Spinal cord (tissue), 10 donors: ENCODE measurements around the gene NEDD4L. TPM values are rescaled to one million over a fixed set of nuclear protein-coding genes. Genes with fewer than 3 reads are reported as not detected.
A peak's percentile ranks its signal among the peaks of the same experiment; 100 is the strongest.

Experiments used
- DNase-seq, 6 donors: peaks; one replicate each; pipeline versions ENCODE4 v3.0.0 to v3.0.0-alpha.2; 2013 to 2015; ENCODE audit warnings: low spot score in 6 of 6, low read depth in 4 of 6
- H3K27ac ChIP-seq: one replicate; pipeline ENCODE4 v1.5.1; 2013; ENCODE audit warnings: low read depth, low read length, control low read depth
- H3K27me3 ChIP-seq: one replicate; pipeline ENCODE4 v1.6.1; 2013; ENCODE audit warnings: low read length; ENCODE audit not compliant: control insufficient read depth, insufficient read depth
- H3K36me3 ChIP-seq: one replicate; pipeline ENCODE4 v1.6.1; 2013; ENCODE audit warnings: low read length; ENCODE audit not compliant: control insufficient read depth, insufficient read depth
- H3K4me1 ChIP-seq: one replicate; pipeline ENCODE4 v1.6.1; 2013; ENCODE audit warnings: low read length; ENCODE audit not compliant: control insufficient read depth, insufficient read depth
- H3K4me3 ChIP-seq: one replicate; pipeline ENCODE4 v1.5.1; 2013; ENCODE audit warnings: low read depth, low read length, control low read depth
- H3K9me3 ChIP-seq: one replicate; pipeline ENCODE4 v1.6.1; 2013; ENCODE audit warnings: low read length; ENCODE audit not compliant: control insufficient read depth, insufficient read depth
- WGBS: methylation state at CpG from one replicate; pipeline ENCODE4 v1.1.5; 2013; ENCODE audit warnings: missing lambda C conversion rate; ENCODE audit not compliant: insufficient coverage; 5-methylcytosine and 5-hydroxymethylcytosine counted together
- polyA plus RNA-seq, 2 donors: library from polyadenylated mRNA; unstranded; fragments of 120-200 nt; gene quantifications; one replicate each; pipeline ENCODE4 v1.2.1, GENCODE V29; 2013; ENCODE audit not compliant: insufficient read length in 2 of 2
- total RNA-seq, 2 donors: library from RNA; depleted of rRNA in 1 of 2; stranded (reverse); fragments of 120-200 nt in 1 of 2; fragments of >200 nt in 1 of 2; gene quantifications; one replicate each; pipeline versions ENCODE4 v1.2.3 to v1.2.4, GENCODE V29; 2013 to 2014
- donor health status: healthy.

The NEDD4L gene
- total and polyA plus RNA-seq, 4 donors, result 33.8 to 51.7 (median 49.7) TPM

DNA sequence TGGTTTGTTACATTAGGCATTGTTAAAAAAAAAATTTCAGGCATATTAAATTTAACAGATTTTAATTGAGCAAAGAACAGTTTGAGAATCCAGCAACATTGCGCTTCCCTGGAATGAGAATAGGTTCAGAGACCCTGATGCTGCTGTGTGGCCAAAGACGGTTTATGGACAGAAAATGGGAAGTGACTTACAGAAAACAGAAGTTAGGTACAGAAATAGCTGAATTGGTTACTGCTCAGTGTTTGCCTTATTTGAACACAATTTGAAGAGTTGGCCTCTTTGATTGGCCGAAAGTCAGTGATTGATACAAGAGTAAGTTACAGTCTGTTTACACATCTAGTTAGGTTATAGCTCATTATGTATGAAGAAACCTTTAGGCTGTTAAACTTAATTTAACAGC, 6.0 kb upstream of the NEDD4L start:
- H3K27ac ChIP-seq, result no peak overlapping the region
- no peaks in the 10 kb centered on the region for H3K9me3 ChIP-seq
- DNase-seq, result no peak
- H3K36me3 ChIP-seq, result no peaks in the 10 kb centered on the region
- H3K27me3 ChIP-seq, result no peaks in the 10 kb centered on the region
- 92% methylated on average over 3 of the region's 3 CpGs for WGBS
- H3K4me1 ChIP-seq, result no peaks in the 10 kb centered on the region
- no peak overlapping the region for H3K4me3 ChIP-seq

DNA sequence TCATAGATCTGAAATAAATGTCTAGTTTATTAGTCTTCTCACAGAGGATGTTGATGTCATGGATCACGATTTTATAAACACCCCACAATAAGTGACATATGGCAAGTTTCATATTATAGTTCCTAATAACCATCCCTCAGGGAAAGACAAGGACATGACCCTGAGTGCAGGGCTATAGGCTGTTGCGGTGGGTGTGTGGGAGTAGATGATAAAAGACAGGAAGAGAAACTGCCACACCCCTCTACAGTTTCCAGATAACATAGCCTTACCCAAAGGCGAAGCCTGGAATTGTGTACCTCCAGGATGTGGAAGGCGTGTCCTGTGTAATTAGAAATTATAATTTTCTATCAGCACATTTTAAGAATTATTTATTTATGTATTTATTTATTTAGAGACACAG, 2.4 kb upstream of the NEDD4L start:
- no peak for DNase-seq
- WGBS, result no CpG with 5 or more reads among the region's 4 CpGs
- Histone ChIP-seq H3K36me3 (no peaks in the 10 kb centered on the region), H3K9me3 (no peaks in the 10 kb centered on the region), H3K4me1 (peaks cover 8% of the 10 kb centered on the region), H3K4me3 (no peak overlapping the region), H3K27me3 (peaks cover 4% of the 10 kb centered on the region), H3K27ac (no peak overlapping the region)

DNA sequence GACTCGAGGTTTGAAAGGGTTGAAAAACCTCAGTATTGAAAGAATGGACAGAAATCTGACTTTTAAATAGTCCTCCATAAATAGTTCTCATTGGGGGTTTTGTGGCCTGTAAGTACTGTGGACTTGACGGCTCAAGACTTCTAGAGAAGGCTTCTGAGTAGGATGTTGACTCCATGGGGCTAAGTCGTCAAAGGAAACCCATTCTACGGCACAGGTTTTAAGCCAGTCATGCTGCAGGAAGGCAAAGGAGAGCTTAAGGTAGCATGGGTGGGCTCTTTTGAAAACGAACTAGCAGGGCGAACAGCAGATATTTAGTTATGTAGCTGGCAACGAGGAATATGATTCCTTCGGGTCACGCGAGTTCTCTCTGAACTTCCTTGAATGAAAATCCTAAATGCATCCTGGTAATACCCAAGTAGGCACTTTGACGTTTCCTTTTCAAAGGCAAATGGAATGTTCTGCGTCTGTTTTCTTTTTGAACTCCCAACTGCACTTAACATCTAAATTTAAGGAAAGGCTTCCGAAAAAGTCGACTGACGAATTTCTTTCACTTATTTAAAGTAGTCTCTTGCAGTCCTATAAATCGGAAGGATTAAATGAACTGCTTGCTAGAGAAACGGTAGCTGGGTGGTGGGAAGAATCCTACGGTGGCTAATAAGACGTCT, 1.1 kb upstream of the NEDD4L start:
- no peak for DNase-seq
- 7% methylated on average over 11 of the region's 19 CpGs for WGBS
- peak overlapping the region; percentile 90 for H3K27ac ChIP-seq

DNA sequence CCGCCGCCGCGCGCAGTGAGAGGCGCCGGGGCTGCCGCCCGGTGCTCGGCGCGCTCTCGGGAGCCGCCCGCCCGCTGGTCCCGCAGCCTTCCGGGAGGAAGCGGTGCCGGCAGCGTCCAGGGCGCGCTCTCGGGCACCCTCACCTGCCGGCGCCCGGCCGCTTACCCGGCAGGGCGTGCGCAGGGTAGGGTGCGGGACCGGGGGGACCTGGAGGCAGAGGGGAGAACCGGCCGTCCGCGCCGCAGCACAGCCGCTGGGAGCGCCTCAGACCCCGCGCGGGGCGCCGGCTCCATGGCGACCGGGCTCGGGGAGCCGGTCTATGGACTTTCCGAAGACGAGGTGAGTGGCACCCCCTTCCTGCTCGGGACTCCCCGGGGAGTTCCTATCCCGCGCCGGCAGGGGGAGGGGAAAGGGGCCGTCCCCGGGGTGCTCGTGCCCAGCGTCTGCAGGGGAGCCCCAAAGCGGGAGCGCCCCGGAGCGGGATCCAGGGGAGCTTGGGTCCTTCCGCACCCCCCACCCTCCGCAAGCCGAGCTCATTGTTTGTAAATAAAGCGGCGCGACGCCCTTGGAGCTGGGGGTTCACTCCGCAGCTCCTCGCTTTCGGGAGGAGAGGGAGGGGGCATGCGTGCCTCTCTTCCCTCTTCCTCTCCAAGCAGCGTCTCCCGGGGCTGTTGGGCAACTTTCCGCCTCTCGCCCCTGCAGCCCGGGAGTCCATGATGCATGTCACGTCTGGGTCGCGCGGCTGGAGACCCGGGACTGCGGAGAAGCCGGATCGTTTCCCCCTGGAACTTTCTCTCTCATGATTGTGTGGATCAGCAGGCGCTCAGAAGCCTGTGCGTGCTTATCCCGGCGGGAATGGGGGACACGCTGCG, 580 bp downstream of the NEDD4L start:
- H3K27ac ChIP-seq, result peak overlapping the region; percentile 80

More for the DNA sequence above, 1.1 kb upstream of the NEDD4L start:
- Histone ChIP-seq H3K36me3 (no peaks in the 10 kb centered on the region), H3K9me3 (no peaks in the 10 kb centered on the region), H3K4me3 (peak overlapping the region; percentile 67), H3K4me1 (peaks cover 9% of the 10 kb centered on the region), H3K27me3 (peaks cover 4% of the 10 kb centered on the region)

DNA sequence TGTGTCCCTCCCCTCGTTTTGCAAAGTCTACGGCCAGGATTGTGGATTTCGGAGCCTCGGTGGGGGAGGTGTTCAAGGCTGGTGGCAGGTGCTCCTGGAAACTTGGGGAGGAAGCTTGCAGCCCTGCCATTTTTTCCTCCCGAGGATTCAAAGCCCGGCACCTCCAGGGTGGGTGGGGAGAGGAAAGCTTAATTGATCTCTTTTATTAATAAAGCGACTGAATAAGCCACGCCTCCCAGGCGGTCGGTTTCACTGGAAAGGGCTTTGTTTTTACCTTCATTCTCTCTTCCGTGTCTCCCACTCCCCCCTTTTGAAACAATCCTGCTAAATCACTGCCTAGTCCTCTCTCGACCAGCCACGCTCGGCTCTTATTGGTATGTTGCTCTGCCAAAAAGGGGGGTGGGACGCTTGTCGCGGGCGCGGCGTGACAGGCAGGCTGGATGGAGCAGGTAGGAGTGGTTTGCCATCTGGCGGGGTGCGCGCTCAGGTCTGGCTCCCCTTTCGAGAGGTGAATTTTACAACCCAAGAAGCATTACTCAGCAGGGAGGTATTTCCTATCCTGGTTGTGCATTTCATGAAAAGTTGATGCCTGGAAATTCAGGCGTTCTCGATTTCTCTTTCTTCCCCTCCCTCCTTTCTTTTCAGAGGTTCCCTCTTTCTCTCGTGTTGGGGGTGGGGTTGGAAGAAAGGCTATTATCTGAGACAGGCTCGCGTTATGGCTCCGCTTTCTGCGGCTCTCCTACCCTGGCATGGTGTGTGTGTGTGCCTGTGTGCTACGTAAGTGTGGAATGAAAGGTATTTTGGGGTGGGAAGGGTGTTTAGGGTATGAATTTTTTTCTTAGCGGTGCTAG, 1.4 kb downstream of the NEDD4L start:
- Histone ChIP-seq H3K36me3 (no peaks in the 10 kb centered on the region), H3K4me1 (peaks cover 11% of the 10 kb centered on the region), H3K9me3 (no peaks in the 10 kb centered on the region), H3K4me3 (peak overlapping the region; percentile 67), H3K27me3 (peaks cover 4% of the 10 kb centered on the region), H3K27ac (peak overlapping the region; percentile 80)
- 2% methylated on average over 14 of the region's 33 CpGs for WGBS
- peak in 4 of 6 donors; percentile 56 to 96 (median 78) for DNase-seq

More for the DNA sequence above, 580 bp downstream of the NEDD4L start:
- Histone ChIP-seq H3K27me3 (peaks cover 4% of the 10 kb centered on the region), H3K9me3 (no peaks in the 10 kb centered on the region), H3K36me3 (no peaks in the 10 kb centered on the region), H3K4me1 (peaks cover 11% of the 10 kb centered on the region), H3K4me3 (peak overlapping the region; percentile 67)
- peak in 2 of 6 donors; percentile 76 to 77 for DNase-seq
- under 1% methylated on average over 94 of the region's 94 CpGs for WGBS

DNA sequence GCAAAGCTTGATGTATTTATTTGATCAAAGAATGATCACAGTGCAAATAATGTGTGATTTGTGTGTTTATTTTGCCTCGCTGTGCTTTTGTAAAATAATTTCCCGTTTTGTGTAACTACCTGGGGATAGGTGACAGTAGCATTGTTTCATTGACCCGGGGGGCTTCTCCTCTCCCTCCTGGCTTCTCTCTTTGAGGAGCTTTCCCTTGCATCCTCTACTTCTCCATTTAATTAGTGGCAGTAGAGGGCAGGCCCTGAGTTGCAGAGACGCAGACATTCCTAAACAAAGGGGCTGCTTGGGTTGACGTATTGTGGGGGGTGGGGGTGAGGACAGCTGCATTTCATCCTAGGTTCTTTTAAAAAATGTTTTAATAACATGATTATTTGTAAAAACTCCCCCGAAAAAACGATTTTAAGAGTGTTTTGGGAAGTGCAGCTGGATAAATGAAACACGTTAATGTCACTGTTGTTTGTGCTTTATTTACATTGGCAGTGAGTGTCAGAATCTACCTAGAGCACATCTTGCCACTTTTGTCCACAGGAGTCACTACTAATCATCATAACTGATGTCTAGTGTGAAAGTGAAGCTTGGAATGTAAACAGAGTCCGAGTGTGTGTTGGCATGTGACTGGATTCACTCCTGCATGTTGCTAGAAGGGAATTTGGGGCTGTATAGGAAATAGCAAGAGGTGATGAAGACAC, 2.2 kb downstream of the NEDD4L start:
- Histone ChIP-seq H3K9me3 (no peaks in the 10 kb centered on the region), H3K4me3 (peak overlapping the region; percentile 67), H3K36me3 (no peaks in the 10 kb centered on the region), H3K27ac (peak overlapping the region; percentile 80), H3K4me1 (peaks cover 11% of the 10 kb centered on the region), H3K27me3 (peaks cover 4% of the 10 kb centered on the region)
- 20% methylated on average over 1 of the region's 9 CpGs for WGBS
- peak in 2 of 6 donors; percentile 66 to 79 for DNase-seq

DNA sequence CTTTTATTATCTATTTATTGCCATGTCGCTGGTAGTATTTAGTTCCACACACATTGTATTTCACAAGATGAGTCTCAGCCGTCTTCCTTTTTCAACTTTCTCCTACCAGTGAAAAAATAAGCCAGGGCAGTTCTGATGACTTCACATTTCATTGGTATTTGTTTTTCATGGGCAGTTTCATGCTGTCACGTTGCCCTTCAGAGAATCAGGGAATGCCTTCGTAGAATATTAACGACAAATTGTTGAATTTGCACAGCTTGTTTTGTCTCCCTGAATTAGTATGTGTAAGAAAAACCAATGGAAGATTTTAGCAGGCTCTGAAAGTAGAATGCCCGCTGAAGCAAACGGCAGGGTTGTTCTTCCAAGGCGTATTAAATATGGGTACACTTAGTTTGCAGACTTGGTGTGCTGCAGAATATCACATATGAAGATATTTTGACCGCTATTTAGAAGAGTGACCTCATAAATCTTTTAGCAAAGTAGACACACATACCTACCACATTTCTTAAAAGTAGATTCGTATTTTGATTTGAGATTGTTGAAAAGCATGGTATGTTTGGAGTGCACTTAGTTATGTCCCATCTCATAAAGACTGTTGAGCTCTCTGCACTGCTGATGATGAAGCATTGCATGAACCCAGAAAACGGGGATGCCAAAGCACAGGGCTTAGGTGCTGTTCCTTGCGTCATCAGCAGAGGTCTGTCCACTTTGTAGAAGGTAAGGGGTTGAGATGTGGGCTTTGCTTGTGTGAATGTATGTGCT, 2.9 kb downstream of the NEDD4L start:
- Histone ChIP-seq H3K9me3 (no peaks in the 10 kb centered on the region), H3K27me3 (peaks cover 4% of the 10 kb centered on the region), H3K4me1 (peaks cover 11% of the 10 kb centered on the region), H3K27ac (no peak overlapping the region), H3K4me3 (peak overlapping the region; percentile 67), H3K36me3 (no peaks in the 10 kb centered on the region)
- WGBS, result 34% methylated on average over 5 of the region's 12 CpGs
- peak in 2 of 6 donors; percentile 26 to 78 for DNase-seq

DNA sequence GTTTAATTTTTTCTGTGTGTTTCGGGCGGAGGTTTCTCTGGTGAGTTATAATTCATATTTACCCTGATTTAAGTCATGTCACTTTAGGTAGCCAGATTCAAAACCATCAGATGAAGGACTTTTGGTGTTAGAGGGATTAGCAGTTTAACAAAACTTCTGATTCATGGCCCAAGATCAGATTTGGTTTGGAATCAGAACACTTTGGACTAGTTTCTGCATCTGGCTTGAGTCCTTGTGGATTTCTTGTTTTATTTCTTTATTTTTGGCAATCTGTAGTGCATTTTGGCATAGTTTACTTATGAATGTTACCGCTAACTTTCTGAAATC, 3.5 kb downstream of the NEDD4L start:
- Histone ChIP-seq H3K9me3 (no peaks in the 10 kb centered on the region), H3K27ac (no peak overlapping the region), H3K4me3 (no peak overlapping the region), H3K4me1 (peaks cover 12% of the 10 kb centered on the region), H3K27me3 (peaks cover 4% of the 10 kb centered on the region), H3K36me3 (no peaks in the 10 kb centered on the region)
- peak in 1 of 6 donors; percentile 49 for DNase-seq
- no CpG with 5 or more reads among the region's 3 CpGs for WGBS
